ENCODE measurements around the gene PSTPIP2. TPM values are rescaled to one million over a fixed set of nuclear protein-coding genes. Genes with fewer than 3 reads are reported as not detected.

Gene PSTPIP2
- total RNA-seq, 4 donors from 2014 or later = 9.3 to 12.4 (median 11.1) TPM

GRCh38 chr18:45958730-45959129, 113.3 kb downstream of the PSTPIP2 start:
- DNase-seq (ENCODE audit: low spot score in 2 of 2) = no peak
- intact Hi-C loops (cut with DNase I; ENCODE audit: low total_unique reads) = no loop called here
- TF ChIP-seq, protein P1, sequence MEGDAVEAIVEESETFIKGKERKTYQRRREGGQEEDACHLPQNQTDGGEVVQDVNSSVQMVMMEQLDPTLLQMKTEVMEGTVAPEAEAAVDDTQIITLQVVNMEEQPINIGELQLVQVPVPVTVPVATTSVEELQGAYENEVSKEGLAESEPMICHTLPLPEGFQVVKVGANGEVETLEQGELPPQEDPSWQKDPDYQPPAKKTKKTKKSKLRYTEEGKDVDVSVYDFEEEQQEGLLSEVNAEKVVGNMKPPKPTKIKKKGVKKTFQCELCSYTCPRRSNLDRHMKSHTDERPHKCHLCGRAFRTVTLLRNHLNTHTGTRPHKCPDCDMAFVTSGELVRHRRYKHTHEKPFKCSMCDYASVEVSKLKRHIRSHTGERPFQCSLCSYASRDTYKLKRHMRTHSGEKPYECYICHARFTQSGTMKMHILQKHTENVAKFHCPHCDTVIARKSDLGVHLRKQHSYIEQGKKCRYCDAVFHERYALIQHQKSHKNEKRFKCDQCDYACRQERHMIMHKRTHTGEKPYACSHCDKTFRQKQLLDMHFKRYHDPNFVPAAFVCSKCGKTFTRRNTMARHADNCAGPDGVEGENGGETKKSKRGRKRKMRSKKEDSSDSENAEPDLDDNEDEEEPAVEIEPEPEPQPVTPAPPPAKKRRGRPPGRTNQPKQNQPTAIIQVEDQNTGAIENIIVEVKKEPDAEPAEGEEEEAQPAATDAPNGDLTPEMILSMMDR (IDR thresholded peaks at IDR 0.05) = no peak
- TF ChIP-seq POLR2A (IDR thresholded peaks at IDR 0.05) = no peak
- no peak overlapping the region for H3K4me3 ChIP-seq (ENCODE audit: low read depth, poor library complexity, severe bottlenecking)

- intact Hi-C loops (cut with DNase I; ENCODE audit: low total_unique reads) = no loop called here
- WGBS, 2 donors = 94% methylated on average over 2 of the region's 2 CpGs
- no peak for TF ChIP-seq POLR2A (IDR thresholded peaks at IDR 0.05)
- TF ChIP-seq, protein P1 (IDR thresholded peaks at IDR 0.05) = no peak
- H3K4me3 ChIP-seq (ENCODE audit: low read depth, poor library complexity, severe bottlenecking) = no peak overlapping the region
- DNase-seq (ENCODE audit: low spot score in 2 of 2) = no peak
These were observed 114.0 kb downstream of the PSTPIP2 start for GRCh38 chr18:45958027-45958426.

- no peak overlapping the region for H3K4me3 ChIP-seq (ENCODE audit: low read depth, poor library complexity, severe bottlenecking)
- DNase-seq (ENCODE audit: low spot score in 2 of 2) = no peak
- intact Hi-C loops (cut with DNase I; ENCODE audit: low total_unique reads) = no loop called here
- no peak for TF ChIP-seq POLR2A (IDR thresholded peaks at IDR 0.05)
- TF ChIP-seq, protein P1 (IDR thresholded peaks at IDR 0.05) = no peak
These were observed 115.0 kb downstream of the PSTPIP2 start for GRCh38 chr18:45957100-45957499.

GRCh38 chr18:45954070-45954934, 117.8 kb downstream of the PSTPIP2 start:
- TF ChIP-seq, protein P1 (IDR thresholded peaks at IDR 0.05) = no peak
- 67% methylated on average over 7 of the region's 7 CpGs for WGBS, 2 donors
- H3K4me3 ChIP-seq (ENCODE audit: low read depth, poor library complexity, severe bottlenecking) = no peak overlapping the region
- no peak for DNase-seq (ENCODE audit: low spot score in 2 of 2)
- intact Hi-C loops (cut with DNase I; ENCODE audit: low total_unique reads) = no loop called here

GRCh38 chr18:45951016-45951714, 120.9 kb downstream of the PSTPIP2 start:
- H3K4me3 ChIP-seq (ENCODE audit: low read depth, poor library complexity, severe bottlenecking) = no peak overlapping the region
- WGBS, 2 donors = 76 to 85% methylated on average over 4 of the region's 4 CpGs
- DNase-seq (ENCODE audit: low spot score in 2 of 2) = no peak
- intact Hi-C loops (cut with DNase I; ENCODE audit: low total_unique reads) = no loop called here
- no peak for TF ChIP-seq POLR2A (IDR thresholded peaks at IDR 0.05)
- TF ChIP-seq, protein P1 (IDR thresholded peaks at IDR 0.05) = no peak
